Activated CD4-positive, alpha-beta T cell treated with anti-CD3 and anti-CD28 coated beads, Interleukin-2, amount 10 ng/mL, durations not matched to agents 24 days and 14 days (primary cell): ENCODE results near the gene VAT1L. TPM values are rescaled to one million over a fixed set of nuclear protein-coding genes. Genes with fewer than 3 reads are reported as not detected.

Experiments
- DNase-seq: peaks from one replicate; pipeline ENCODE4 v3.0.0; 2022
- H3K27ac Mint-ChIP-seq: one replicate; pipeline ENCODE4 v1.8.0; 2022; ENCODE audit warnings: mild to moderate bottlenecking, mixed read lengths
- H3K27me3 Mint-ChIP-seq: one replicate; pipeline ENCODE4 v1.8.0; 2022; ENCODE audit warnings: mixed read lengths
- H3K36me3 Mint-ChIP-seq: one replicate; pipeline ENCODE4 v1.8.0; 2022; ENCODE audit warnings: low read depth, mild to moderate bottlenecking, mixed read lengths
- H3K4me1 Mint-ChIP-seq: one replicate; pipeline ENCODE4 v1.8.0; 2021; ENCODE audit warnings: mixed read lengths
- H3K4me3 Mint-ChIP-seq: one replicate; pipeline ENCODE4 v1.8.0; 2022; ENCODE audit warnings: mild to moderate bottlenecking, moderate library complexity, mixed read lengths
- H3K9me3 Mint-ChIP-seq: one replicate; pipeline ENCODE4 v1.8.0; 2021; ENCODE audit warnings: mixed read lengths
- intact Hi-C: fragments of 100-400 bp; cut with micrococcal nuclease; formaldehyde crosslinking; loops from one replicate; pipeline ENCODE4 v1.15.1; 2023
- total RNA-seq: library from RNA; stranded (reverse); gene quantifications from 2 replicates; pipeline ENCODE4 v1.2.3, GENCODE V29; 2022

The VAT1L gene
- total RNA-seq, 1 donor from 2014 or later = not detected

DNA sequence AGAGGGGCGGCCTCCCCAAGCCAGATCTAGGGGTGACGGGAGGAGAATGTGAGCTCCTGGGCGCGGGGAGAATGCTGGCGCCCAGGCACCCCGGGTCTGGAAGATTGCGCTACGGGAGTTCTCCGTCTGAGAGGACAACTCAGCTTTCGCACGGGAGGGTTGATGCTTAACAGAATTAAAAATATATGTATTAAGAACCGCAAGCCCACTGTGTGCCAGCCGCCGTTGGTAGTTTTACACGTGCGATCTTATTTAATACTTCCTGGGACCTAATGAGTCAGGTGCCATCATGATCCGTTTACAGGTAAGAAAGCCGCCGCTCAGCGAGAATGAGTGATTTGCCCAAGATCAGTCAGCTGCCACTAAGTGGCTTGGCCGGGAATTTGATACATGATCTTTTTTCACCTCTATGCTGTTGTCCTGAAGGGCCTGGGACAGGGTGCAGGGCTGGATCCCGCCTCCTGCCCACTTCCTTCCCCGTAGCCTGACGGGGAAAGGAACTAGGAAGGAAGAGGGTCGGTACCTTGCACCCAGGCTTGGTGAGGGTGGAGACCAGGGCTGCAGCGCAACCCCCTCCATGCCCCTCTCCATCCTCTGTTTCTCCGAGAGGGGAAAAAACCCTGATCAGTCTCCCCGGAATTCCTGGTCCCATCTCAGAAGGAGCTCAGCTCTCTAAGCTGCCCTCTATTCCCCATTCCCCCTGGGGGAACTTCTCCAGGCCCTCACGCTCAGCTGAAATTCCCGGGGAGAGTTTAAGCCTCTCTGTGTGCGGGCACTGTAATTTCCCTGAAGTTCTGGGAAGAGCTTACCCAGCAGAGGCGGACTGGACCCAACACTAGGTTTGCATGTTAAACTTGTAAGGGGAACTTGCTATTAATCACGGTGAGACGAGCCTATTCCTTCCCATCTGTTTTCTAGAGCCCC, 983 bp downstream of the VAT1L start:
- H3K4me3 Mint-ChIP-seq = no peak overlapping the region
- DNase-seq = no peak
- no peaks in the 10 kb centered on the region for H3K36me3 Mint-ChIP-seq

DNA sequence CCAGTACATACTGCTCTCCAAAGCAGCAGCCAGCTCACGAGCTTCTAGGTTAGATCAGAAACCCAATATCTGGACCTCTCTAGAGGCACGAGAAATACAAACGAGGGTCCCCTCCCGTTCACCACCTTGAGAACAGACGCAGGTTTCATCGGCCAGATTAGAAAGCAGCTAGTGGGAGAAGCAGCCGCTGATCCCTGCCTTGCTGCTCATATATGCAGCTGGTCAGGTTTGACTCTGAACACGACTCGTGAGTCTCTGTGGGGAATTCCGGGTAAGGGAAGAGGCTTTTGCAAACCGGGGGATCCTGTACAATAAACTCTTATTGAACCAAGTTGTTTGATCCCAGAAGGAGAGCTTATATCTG, 1.6 kb downstream of the VAT1L start:
- Mint-ChIP-seq H3K4me1 (peaks cover 5% of the 10 kb centered on the region), H3K27me3 (peaks cover 61% of the 10 kb centered on the region), H3K4me3 (no peak overlapping the region), H3K9me3 (no peaks in the 10 kb centered on the region), H3K36me3 (no peaks in the 10 kb centered on the region), H3K27ac (no peak overlapping the region)
- no peak for DNase-seq
- intact Hi-C loops = no loop called here

More for the DNA sequence above, 983 bp downstream of the VAT1L start:
- H3K27ac Mint-ChIP-seq = no peak overlapping the region
- no peaks in the 10 kb centered on the region for H3K9me3 Mint-ChIP-seq
- intact Hi-C loops = loop anchor here (10.0 kb wide), 1 partner anchor 115 kb away; no protein-coding TSS in a partner anchor
- peaks cover 61% of the 10 kb centered on the region for H3K27me3 Mint-ChIP-seq
- H3K4me1 Mint-ChIP-seq = peaks cover 5% of the 10 kb centered on the region

DNA sequence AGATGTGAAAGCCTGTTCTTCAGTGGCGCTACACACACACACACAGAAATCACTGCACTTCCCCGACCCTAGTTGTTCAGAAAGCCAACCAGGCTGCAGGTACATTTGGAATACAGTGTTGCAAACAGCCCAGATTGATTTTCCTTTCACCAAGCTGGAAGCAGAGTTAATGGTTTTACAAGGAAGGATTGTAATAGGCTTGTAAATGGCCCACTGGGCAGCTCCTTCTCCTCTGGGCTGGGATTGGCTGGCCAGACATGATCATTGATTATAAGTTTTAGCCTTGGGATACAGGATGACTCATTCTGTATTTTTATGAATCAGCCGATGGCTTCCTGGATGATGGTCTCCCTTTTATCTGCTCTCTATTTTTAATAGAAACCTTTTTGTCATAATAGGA, 2.5 kb downstream of the VAT1L start:
- no peak overlapping the region for H3K27ac Mint-ChIP-seq
- H3K4me3 Mint-ChIP-seq = no peak overlapping the region
- peaks cover 5% of the 10 kb centered on the region for H3K4me1 Mint-ChIP-seq
- H3K9me3 Mint-ChIP-seq = no peaks in the 10 kb centered on the region
- intact Hi-C loops = no loop called here
- H3K27me3 Mint-ChIP-seq = peaks cover 61% of the 10 kb centered on the region
- no peaks in the 10 kb centered on the region for H3K36me3 Mint-ChIP-seq
- no peak for DNase-seq

DNA sequence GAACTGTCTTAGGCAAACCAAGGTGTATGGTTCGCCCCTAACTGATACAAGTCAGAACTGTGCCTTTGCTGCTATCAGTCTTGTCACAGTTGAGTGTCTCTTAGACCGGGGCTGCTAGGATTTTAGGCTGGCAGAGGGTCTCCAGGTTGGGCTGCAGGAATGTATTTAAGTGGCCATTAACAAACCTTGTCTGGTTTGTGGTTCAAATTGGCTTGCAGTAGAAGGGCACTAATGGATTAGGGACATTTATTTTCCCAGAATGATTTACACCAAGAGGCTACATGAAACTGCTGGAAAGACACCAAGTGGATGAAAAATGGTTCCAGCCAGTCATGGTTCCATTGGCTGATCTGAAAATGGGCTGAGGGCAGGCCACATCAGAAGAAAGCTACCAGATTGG, 5.1 kb downstream of the VAT1L start:
- Mint-ChIP-seq H3K27ac (no peak overlapping the region), H3K9me3 (no peaks in the 10 kb centered on the region), H3K4me1 (peaks cover under 1% of the 10 kb centered on the region), H3K4me3 (no peak overlapping the region), H3K36me3 (no peaks in the 10 kb centered on the region), H3K27me3 (peaks cover 36% of the 10 kb centered on the region)
- intact Hi-C loops = no loop called here
- DNase-seq = no peak

DNA sequence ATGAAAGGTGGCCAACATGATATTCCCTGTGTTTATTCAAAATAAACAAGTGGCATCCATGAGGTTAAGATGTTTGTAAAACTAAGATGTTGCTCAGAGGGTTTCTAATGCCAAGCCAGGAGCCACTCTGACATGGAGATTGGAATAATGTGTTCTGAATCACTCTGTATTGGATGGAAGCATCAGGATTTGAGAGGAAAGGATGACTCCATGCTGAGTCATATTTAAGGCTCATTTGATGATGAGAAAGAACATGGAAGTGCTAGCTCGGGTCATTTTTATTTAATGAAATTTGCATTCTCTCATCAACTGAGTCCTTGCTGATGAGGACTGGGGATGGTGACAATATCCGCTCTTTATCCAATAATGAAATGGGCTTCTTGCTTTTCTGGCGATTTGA, 6.2 kb downstream of the VAT1L start:
- Mint-ChIP-seq H3K27ac (no peak overlapping the region), H3K27me3 (peaks cover 30% of the 10 kb centered on the region), H3K36me3 (no peaks in the 10 kb centered on the region), H3K4me1 (no peaks in the 10 kb centered on the region), H3K9me3 (no peaks in the 10 kb centered on the region), H3K4me3 (no peak overlapping the region)
- intact Hi-C loops = no loop called here
- DNase-seq = no peak

DNA sequence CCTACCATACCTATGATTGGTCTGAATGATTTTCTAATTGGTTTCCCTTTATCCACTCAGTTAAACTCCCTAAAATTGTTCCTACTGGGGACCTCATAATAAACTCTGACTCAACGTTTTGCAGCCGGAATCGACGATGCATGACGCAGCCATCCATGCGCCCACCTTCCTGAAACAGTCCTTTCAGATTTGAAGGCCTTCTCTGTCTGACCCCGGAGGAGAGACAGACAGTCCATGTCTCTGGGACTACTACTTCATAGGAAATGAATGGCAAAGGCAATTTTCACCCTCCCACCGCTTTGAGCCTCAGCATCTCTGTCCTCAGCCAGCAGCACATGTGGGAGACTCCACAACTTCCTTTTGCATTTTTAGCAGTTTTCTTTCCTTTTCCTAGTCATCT, 13.5 kb downstream of the VAT1L start:
- DNase-seq = no peak
- intact Hi-C loops = no loop called here
- H3K9me3 Mint-ChIP-seq = no peaks in the 10 kb centered on the region
- no peaks in the 10 kb centered on the region for H3K27me3 Mint-ChIP-seq
- H3K4me3 Mint-ChIP-seq = no peak overlapping the region
- no peak overlapping the region for H3K27ac Mint-ChIP-seq
- H3K4me1 Mint-ChIP-seq = no peaks in the 10 kb centered on the region
- no peaks in the 10 kb centered on the region for H3K36me3 Mint-ChIP-seq

DNA sequence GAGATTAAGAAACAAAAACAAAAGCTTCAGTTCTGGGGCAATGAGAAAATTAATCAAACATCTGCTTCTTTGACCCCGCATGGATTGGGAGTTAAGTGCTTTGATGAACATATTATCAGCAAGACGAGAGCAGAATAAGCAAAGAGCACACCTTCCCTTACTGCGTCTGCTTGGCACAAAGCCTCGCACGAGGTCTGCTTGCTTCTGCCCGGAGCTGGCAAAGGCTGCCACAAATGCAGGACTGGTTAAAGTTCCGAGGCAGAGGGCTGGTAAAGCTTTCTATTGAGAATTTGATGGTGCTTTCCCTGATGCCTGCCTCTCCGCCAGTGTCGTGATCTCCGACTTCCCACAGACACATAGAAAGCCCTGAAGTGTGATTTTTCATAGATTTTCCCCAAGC, 17.0 kb downstream of the VAT1L start:
- Mint-ChIP-seq H3K27me3 (no peaks in the 10 kb centered on the region), H3K9me3 (no peaks in the 10 kb centered on the region), H3K36me3 (no peaks in the 10 kb centered on the region), H3K4me1 (no peaks in the 10 kb centered on the region), H3K27ac (no peak overlapping the region), H3K4me3 (no peak overlapping the region)
- no peak for DNase-seq
- intact Hi-C loops = no loop called here

DNA sequence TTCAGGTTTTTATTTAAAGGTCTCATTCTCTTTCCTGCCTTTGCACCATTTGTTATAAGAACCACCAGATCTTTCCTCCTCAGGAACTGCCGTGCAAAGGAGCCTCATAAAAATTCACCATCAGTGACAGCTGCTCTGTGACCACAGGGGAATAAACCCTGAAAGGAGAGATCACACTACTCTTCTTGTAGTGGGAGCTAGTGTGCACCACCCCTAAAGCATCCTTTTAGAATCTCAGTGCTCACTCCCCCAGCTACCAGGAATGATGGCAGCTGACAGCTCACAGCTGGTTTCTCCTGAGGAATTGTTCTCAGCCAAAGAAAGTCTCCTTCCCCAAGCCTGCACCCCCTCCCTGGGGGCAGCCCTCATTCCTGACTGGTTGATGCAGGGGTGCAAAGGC, 18.7 kb downstream of the VAT1L start:
- Mint-ChIP-seq H3K4me1 (no peaks in the 10 kb centered on the region), H3K4me3 (no peak overlapping the region), H3K9me3 (no peaks in the 10 kb centered on the region), H3K27ac (no peak overlapping the region), H3K27me3 (no peaks in the 10 kb centered on the region), H3K36me3 (no peaks in the 10 kb centered on the region)
- intact Hi-C loops = no loop called here
- DNase-seq = no peak

DNA sequence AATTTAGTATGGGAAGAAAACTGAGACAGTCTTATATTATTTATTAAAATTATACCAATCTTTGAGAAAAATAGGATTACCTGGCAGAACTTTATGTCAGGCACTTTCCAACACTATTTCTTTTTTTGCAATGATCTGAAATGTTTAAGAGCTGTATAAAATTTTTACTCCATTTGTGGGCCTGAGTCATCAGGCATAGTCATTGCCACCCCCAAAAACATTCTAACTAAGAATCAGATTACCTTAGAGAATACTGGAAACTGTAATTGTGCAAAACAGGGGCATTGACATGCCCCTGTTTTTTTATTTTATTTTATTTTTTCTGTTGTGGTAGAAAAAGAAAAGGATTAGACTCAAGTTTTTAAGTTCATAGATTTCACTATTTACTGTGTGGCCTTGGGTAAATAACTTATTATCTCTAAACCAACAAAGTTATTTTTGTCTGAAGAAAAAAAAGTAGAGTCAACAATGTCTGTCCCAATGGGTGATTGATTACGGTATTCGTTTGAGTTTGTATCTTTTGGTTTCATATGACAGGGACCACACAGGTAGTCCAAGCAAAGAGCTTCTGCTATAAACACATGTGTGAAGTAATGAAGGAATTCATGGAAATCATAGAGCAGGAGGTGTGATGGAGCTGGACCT, 24.6 kb downstream of the VAT1L start:
- Mint-ChIP-seq H3K9me3 (no peaks in the 10 kb centered on the region), H3K27me3 (no peaks in the 10 kb centered on the region), H3K27ac (no peak overlapping the region), H3K36me3 (no peaks in the 10 kb centered on the region), H3K4me1 (no peaks in the 10 kb centered on the region), H3K4me3 (no peak overlapping the region)
- no peak for DNase-seq
- intact Hi-C loops = no loop called here

DNA sequence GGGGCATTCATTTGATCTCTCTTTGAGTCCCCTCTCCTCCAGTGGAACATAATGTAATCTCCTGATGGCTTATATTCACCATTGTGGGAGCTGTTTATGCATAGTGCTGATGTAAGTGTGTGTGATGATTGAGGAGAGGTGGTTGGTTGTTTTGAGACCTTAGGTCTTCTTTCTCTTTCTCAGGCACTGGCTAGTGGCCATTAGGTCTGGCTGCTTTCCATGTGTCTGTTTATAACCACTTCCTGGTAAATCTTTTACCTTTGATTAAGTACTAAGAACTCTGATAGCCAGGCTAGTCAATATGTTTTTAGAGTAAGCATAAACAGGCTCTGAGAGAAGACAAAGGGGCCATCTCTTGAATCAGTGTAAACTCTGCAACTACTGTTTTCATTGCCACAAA, 27.9 kb downstream of the VAT1L start:
- Mint-ChIP-seq H3K36me3 (no peaks in the 10 kb centered on the region), H3K27ac (no peak overlapping the region), H3K27me3 (peaks cover 2% of the 10 kb centered on the region), H3K9me3 (no peaks in the 10 kb centered on the region), H3K4me3 (no peak overlapping the region), H3K4me1 (no peaks in the 10 kb centered on the region)
- intact Hi-C loops = no loop called here
- no peak for DNase-seq

DNA sequence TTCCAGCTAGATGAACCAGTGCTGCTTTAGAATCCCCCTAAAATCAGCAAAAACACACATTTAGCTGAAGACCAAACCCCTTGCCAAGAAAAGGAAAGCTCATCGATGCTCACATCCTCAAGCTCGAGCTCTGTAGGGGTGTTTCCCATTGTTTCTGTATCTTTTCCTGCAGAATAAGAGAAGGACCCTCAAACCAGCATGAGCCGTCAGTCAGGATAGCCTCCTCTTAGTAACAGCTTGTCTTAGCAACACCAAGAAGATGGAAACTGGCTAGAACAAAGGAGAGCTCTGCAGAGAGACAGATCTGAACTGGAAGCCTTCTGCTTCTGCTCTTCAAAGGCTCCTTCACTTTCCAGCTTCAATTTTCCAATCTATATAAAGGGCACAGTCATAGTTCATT, 32.0 kb downstream of the VAT1L start:
- Mint-ChIP-seq H3K9me3 (no peaks in the 10 kb centered on the region), H3K36me3 (no peaks in the 10 kb centered on the region), H3K27ac (no peak overlapping the region), H3K4me1 (no peaks in the 10 kb centered on the region), H3K4me3 (no peak overlapping the region), H3K27me3 (peaks cover 2% of the 10 kb centered on the region)
- DNase-seq = no peak
- intact Hi-C loops = no loop called here

DNA sequence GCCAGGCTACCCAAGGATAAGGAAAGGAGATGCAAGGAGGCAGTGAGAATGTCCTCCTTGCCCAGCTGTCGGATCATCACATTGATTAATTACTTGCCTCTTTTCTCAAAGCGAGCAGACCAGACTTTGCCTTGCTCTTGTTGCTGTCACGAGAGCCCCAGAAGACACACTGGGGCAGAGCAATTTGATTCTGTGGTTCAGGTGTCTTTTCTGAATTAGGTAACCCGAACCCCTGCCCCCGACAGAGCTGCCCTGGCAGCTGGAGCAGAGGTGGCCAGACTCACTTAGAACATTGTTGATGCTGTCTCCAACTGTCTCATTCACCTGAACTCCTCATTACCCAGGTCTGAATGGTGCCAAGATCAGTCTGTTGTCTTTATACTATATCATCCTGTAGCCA, 34.3 kb downstream of the VAT1L start:
- Mint-ChIP-seq H3K27ac (no peak overlapping the region), H3K4me1 (no peaks in the 10 kb centered on the region), H3K36me3 (no peaks in the 10 kb centered on the region), H3K27me3 (peaks cover 2% of the 10 kb centered on the region), H3K4me3 (no peak overlapping the region), H3K9me3 (no peaks in the 10 kb centered on the region)
- intact Hi-C loops = no loop called here
- no peak for DNase-seq

DNA sequence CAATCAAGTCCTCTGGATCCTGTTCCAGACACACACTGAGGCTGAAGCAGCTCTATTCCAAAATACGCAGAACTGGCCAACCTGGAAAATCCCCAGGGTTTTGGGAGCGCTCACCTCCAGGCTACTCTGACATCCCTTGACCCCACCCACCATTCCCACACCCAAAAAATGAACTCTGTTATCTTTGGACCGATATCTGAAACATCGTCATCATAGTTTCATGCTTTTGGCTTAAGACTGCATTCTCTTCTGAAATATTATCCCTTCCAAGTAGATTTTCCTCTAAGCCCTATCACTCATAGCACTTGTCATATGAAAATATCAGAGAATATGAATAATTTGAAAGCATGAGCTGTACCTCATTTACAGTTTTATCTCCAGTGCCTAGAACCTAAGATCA, 34.7 kb downstream of the VAT1L start:
- DNase-seq = no peak
- Mint-ChIP-seq H3K36me3 (no peaks in the 10 kb centered on the region), H3K27me3 (peaks cover 2% of the 10 kb centered on the region), H3K9me3 (no peaks in the 10 kb centered on the region), H3K4me1 (no peaks in the 10 kb centered on the region), H3K27ac (no peak overlapping the region), H3K4me3 (no peak overlapping the region)
- intact Hi-C loops = no loop called here

DNA sequence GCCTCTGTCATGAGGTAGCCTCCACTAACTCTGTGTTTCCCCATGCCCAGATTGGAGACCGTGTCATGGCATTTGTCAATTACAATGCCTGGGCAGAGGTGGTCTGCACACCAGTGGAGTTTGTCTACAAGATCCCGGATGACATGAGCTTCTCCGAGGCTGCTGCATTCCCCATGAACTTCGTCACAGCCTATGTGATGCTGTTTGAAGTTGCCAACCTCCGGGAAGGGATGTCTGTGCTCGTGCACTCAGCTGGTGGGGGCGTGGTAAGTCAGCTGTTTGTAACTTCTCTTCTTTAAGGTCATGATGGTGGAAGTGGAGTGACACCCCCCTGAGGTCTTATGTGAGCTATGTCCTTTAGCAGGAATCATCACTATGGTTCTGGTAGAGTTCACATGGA, 36.8 kb downstream of the VAT1L start:
- Mint-ChIP-seq H3K27me3 (peaks cover 2% of the 10 kb centered on the region), H3K36me3 (no peaks in the 10 kb centered on the region), H3K27ac (no peak overlapping the region), H3K9me3 (no peaks in the 10 kb centered on the region), H3K4me1 (no peaks in the 10 kb centered on the region), H3K4me3 (no peak overlapping the region)
- intact Hi-C loops = no loop called here
- DNase-seq = no peak
